Glomerular endothelial cell (primary cell): ENCODE results near the gene PPIP5K1. TPM values are rescaled to one million over a fixed set of nuclear protein-coding genes. Genes with fewer than 3 reads are reported as not detected.
"Not testable (repeated sequence)": the region's sequence is repeated elsewhere in the genome, so short reads cannot be mapped to it uniquely, and the experiment has no call there.

Experiments
- DNase-seq: peaks from one replicate; pipeline ENCODE4 v3.0.0-alpha.2; 2011; ENCODE audit warnings: low read depth, low spot score; ENCODE audit errors: extremely low read depth
- total RNA-seq: library from RNA; depleted of rRNA; stranded (reverse); fragments of >200 nt; gene quantifications from 2 replicates; pipeline ENCODE4 v1.2.3, GENCODE V29; 2015

PPIP5K1 gene
- total RNA-seq, 1 donor from 2014 or later: 10.8 TPM

- DNase-seq: no peak
These were observed 42.5 kb downstream of the PPIP5K1 start for GRCh38 chr15:43547539-43547938.

GRCh38 chr15:43545426-43545825, 44.6 kb downstream of the PPIP5K1 start:
- no peak for DNase-seq

GRCh38 chr15:43544266-43544665, 45.7 kb downstream of the PPIP5K1 start:
- DNase-seq: no peak

GRCh38 chr15:43541785-43542184, 48.2 kb downstream of the PPIP5K1 start:
- DNase-seq: no peak

GRCh38 chr15:43538091-43538490, 51.9 kb downstream of the PPIP5K1 start:
- no peak for DNase-seq

- DNase-seq: no peak
These were observed 55.1 kb downstream of the PPIP5K1 start for GRCh38 chr15:43534897-43535296.

GRCh38 chr15:43532826-43533225, 57.2 kb downstream of the PPIP5K1 start:
- not testable (repeated sequence) for DNase-seq

- DNase-seq: no peak
These were observed 58.9 kb downstream of the PPIP5K1 start for GRCh38 chr15:43531018-43531670.

GRCh38 chr15:43529587-43530345, 60.2 kb downstream of the PPIP5K1 start:
- no peak for DNase-seq

- DNase-seq: no peak
These were observed 60.9 kb downstream of the PPIP5K1 start for GRCh38 chr15:43529141-43529540.

GRCh38 chr15:43528542-43529007, 61.4 kb downstream of the PPIP5K1 start:
- no peak for DNase-seq

- no peak for DNase-seq
These were observed 62.0 kb downstream of the PPIP5K1 start for GRCh38 chr15:43527802-43528541.

GRCh38 chr15:43527016-43527801, 62.8 kb downstream of the PPIP5K1 start:
- DNase-seq: no peak

- no peak for DNase-seq
These were observed 63.6 kb downstream of the PPIP5K1 start for GRCh38 chr15:43526261-43526930.

- no peak for DNase-seq
These were observed 64.9 kb downstream of the PPIP5K1 start for GRCh38 chr15:43525131-43525530.

- DNase-seq: no peak
These were observed 65.7 kb downstream of the PPIP5K1 start for GRCh38 chr15:43524254-43524845.

GRCh38 chr15:43523646-43524045, 66.4 kb downstream of the PPIP5K1 start:
- DNase-seq: no peak

GRCh38 chr15:43522247-43522646, 67.8 kb downstream of the PPIP5K1 start:
- DNase-seq: no peak

- DNase-seq: no peak
These were observed 68.6 kb downstream of the PPIP5K1 start for GRCh38 chr15:43521419-43521818.

GRCh38 chr15:43520138-43520537, 69.9 kb downstream of the PPIP5K1 start:
- no peak for DNase-seq
